ENCODE data around the gene BCL2L1.

BCL2L1 gene

GRCh38 chr20:31707994-31708735 is 14.5 kb downstream of the BCL2L1 start:
- DNase-seq (ENCODE audit: low spot score): no peak
- H3K27ac ChIP-seq: peak overlapping the region; percentile 53 to 83

GRCh38 chr20:31707258-31707615 is 15.4 kb downstream of the BCL2L1 start:
- TF ChIP-seq CTCF (IDR thresholded peaks at IDR 0.05): no peak
- Histone ChIP-seq H3K4me3 (no peak overlapping the region), H3K27ac (peak overlapping the region in 1 of 2 donors; percentile 54)
- no peak for DNase-seq (ENCODE audit: low spot score)

More at GRCh38 chr20:31707994-31708735, 14.5 kb downstream of the BCL2L1 start:
- TF ChIP-seq CTCF (IDR thresholded peaks at IDR 0.05): no peak
- no peak overlapping the region for H3K4me3 ChIP-seq

GRCh38 chr20:31706607-31707257 is 15.9 kb downstream of the BCL2L1 start:
- DNase-seq (ENCODE audit: low spot score): no peak
- Histone ChIP-seq H3K27ac (peak overlapping the region in 1 of 2 donors; percentile 54), H3K4me3 (no peak overlapping the region)
- TF ChIP-seq CTCF (IDR thresholded peaks at IDR 0.05): no peak

GRCh38 chr20:31705598-31706597 is 16.8 kb downstream of the BCL2L1 start:
- DNase-seq (ENCODE audit: low spot score): no peak
- TF ChIP-seq CTCF (IDR thresholded peaks at IDR 0.05): no peak
- H3K4me3 ChIP-seq: no peak overlapping the region

GRCh38 chr20:31705191-31705590 is 17.5 kb downstream of the BCL2L1 start:
- H3K27ac ChIP-seq: peak overlapping the region; percentile 7 to 54
- no peak for DNase-seq (ENCODE audit: low spot score)
- TF ChIP-seq CTCF (IDR thresholded peaks at IDR 0.05): no peak
- H3K4me3 ChIP-seq: no peak overlapping the region

More at GRCh38 chr20:31705598-31706597, 16.8 kb downstream of the BCL2L1 start:
- peak overlapping the region; percentile 7 to 54 for H3K27ac ChIP-seq

GRCh38 chr20:31704225-31705119 is 18.2 kb downstream of the BCL2L1 start:
- Histone ChIP-seq H3K27ac (peak overlapping the region; percentile 52 to 54), H3K4me3 (peak overlapping the region; percentile 22)
- no peak for TF ChIP-seq CTCF (IDR thresholded peaks at IDR 0.05)
- no peak for DNase-seq (ENCODE audit: low spot score)
